GM18505 (cell line): ENCODE data around the gene BAHCC1.
A peak's percentile ranks its signal among the peaks of the same experiment; 100 is the strongest.

Source experiments
- ATAC-seq: cut with Tn5 transposase; IDR thresholded peaks from one replicate; pipeline ENCODE4 v1.9.1; 2021; ENCODE audit not compliant: unreplicated experiment
- POLR2A ChIP-seq: IDR thresholded peaks from 4 replicates; pipeline ENCODE4 v1.6.1; 2011; ENCODE audit warnings: borderline replicate concordance; ENCODE audit not compliant: insufficient read depth, insufficient read length; ENCODE audit errors: extremely low read depth

BAHCC1 gene

DNA sequence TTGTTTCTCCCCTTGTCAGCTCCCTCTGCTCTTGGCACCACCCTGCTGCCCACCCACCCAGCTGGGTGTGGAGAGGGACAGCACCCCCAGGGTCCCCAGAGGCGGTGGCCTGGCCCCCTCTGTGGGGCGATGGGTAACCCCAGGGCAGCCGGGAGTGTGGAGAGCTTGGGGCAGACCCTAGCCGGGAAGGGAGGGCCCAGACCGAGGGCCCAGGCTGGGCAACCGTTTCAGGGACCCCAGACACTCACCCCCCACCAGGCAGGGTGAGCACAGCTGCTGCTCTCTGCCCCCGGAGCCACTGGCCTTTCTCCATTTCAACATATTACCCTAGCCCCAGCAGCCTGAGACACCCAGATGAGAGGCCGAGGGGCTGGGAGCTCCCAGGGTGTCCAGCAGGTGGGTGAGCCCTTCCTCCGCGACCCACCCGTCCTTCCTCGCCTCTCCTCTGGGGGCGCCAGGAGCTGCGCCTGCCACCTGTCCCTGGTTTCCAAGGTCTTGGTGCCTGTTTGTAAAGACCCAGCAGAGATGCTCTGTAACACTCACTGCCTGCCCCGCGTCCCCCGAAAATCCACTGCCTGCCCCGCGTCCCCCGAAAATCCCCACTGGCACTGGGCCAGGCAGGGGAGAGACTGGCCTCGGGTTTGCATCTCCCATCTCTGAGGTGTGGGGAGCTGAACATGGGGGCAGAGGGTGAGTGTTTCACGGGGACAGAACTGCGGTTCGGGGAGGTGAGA is 45.4 kb downstream of the BAHCC1 start:
- no peak for TF ChIP-seq POLR2A
- ATAC-seq, result no peak

- TF ChIP-seq POLR2A, result no peak
- no peak for ATAC-seq
Measured at GRCh38 chr17:81442791-81443190, 47.5 kb downstream of the BAHCC1 start.

GRCh38 chr17:81443269-81443668 is 48.0 kb downstream of the BAHCC1 start:
- no peak for TF ChIP-seq POLR2A
- no peak for ATAC-seq

DNA sequence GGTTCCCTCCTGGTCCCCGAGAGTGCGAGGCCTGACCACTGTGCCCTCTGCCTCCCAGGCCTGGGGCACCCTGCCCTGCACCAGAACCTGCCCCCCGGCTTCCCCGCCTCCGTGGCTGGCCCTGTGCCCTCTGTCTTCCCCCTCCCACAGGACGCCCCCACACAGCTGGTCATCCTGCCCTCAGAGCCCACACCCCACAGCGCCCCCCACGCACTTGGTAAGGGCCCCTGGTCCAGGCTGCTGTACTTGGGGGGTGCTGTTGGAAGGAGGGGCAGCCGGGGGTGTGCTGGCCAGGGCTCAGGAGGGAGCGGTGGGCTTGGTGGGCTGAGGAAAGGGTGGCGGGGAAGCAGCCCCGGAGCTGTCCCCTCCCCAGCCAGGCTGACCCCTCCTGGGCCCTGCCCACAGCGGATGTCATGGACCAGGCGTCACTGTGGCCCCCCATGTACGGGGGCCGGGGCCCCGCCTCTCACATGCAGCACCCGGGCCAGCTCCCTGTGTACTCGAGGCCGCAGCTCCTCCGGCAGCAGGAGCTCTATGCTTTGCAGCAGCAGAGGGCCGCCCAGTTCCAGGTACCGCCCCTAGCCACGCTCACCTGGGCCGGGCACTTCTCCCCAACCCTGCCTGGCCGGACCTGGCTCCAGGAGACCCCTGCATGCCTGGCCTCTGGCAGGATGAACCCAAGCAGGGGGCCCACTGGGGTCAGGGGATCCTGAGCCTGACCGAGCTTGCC is 49.5 kb downstream of the BAHCC1 start:
- ATAC-seq, result no peak
- TF ChIP-seq POLR2A, result no peak

- ATAC-seq, result no peak
- no peak for TF ChIP-seq POLR2A
Measured at GRCh38 chr17:81445642-81446503, 50.6 kb downstream of the BAHCC1 start.

DNA sequence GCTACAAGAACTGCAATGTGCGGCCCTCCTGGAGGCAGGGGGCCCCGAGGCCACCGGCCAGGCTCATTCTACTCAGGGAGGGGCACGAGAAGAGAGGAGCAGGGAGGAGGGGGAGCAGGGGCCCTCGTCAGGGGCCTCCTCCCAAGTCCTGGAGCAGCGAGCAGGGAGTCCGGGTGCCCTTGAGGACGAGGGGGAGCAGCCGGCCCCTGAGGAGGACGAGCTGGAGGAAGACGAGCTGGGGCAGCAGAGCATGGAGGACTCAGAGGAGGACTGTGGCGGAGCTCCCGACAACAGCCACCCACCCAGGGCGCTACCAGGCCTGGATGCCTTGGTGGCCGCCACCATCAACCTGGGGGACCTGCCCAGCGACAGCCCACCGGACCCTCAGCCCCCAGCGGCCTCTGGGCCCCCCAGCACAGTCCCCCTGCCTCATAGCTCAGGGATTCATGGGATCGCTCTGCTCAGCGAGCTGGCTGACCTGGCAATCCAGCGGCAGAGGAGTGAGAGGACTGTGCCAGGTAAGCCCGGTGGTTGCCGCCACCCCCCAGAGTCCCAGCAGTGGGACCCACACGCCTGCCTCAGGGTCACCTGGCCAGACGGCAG is 52.2 kb downstream of the BAHCC1 start:
- no peak for ATAC-seq
- TF ChIP-seq POLR2A, result no peak

DNA sequence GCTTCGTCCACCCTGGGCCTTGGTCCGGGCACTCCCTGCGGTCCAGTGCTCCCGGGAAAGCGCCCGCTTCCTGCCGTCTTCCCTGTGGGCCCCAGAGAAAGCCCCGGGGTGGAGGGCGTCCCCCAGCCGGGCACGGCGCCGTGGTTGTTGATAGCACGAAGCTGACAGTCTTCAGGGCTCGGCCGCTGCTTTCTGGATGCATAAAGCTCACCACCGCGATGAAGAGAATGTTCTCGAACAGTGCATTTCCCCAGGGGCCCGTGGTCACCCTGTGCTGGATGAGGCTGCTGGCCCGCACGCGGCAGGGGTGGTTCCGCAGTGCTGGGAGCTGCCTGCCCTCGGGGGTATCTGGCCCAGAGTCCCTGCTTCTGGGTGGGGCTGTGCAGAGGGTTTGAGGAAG is 53.2 kb downstream of the BAHCC1 start:
- no peak for TF ChIP-seq POLR2A
- ATAC-seq, result no peak

DNA sequence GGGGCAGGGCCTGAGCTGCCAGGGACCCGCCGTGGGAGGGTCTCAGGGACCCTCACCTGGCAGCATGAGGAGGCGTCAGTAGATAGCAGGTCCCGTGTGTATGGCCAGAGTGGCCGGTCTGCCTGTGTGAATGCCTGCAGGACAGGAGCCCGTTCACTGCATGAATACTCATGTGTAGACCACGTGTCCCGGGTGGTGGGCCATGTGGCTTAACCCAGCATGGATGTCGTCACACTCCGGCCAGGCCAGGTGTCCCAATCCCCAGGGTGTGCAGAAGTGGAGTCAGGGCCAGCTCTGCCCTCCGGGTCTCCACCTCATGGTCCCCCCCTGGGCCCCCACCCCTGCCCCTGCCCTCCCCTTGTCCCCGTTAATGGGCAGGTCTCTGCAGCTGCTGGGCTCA is 53.7 kb downstream of the BAHCC1 start:
- ATAC-seq, result no peak
- no peak for TF ChIP-seq POLR2A

GRCh38 chr17:81449351-81449750 is 54.1 kb downstream of the BAHCC1 start:
- no peak for TF ChIP-seq POLR2A

GRCh38 chr17:81451823-81452222 is 56.6 kb downstream of the BAHCC1 start:
- ATAC-seq, result no peak
- TF ChIP-seq POLR2A, result no peak

More at GRCh38 chr17:81449351-81449750, 54.1 kb downstream of the BAHCC1 start:
- no peak for ATAC-seq

GRCh38 chr17:81452551-81452950 is 57.3 kb downstream of the BAHCC1 start:
- no peak for TF ChIP-seq POLR2A
- ATAC-seq, result no peak

GRCh38 chr17:81453076-81453475 is 57.8 kb downstream of the BAHCC1 start:
- ATAC-seq, result no peak
- TF ChIP-seq POLR2A, result no peak

- TF ChIP-seq POLR2A, result peak; percentile 15
- no peak for ATAC-seq
Measured at GRCh38 chr17:81453712-81454111, 58.5 kb downstream of the BAHCC1 start.
